Measurements from ENCODE around the gene BCR. TPM values are rescaled to one million over a fixed set of nuclear protein-coding genes. Genes with fewer than 3 reads are reported as not detected.
"Not testable (repeated sequence)": the region's sequence is repeated elsewhere in the genome, so short reads cannot be mapped to it uniquely, and the experiment has no call there.

BCR gene
- total RNA-seq, 3 donors from 2014 or later, result 43.6 to 56.0 (median 49.5) TPM

DNA sequence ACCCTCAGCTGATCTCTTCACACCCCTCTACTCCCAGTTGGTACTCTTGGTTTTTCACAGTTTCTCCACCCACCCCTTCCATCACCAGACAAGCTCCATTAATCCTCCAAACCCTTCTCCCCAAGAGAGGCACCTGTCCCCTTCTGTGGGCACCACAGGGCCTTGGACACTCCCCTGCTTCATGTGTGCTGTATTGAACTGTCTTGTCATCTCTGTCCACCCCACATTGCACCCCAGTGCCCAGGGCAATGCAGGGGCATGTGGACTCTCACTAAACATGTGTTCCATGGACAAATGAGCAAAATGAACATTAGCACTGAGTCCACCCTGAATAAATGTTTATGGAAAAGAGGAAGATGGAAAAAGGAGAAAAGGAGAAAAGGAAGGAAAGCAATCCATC lies 181.4 kb downstream of the BCR start:
- Histone ChIP-seq H3K9me3 (no peaks in the 10 kb centered on the region), H3K4me3 (no peak overlapping the region), H3K36me3 (ENCODE audit: low read depth) (no peaks in the 10 kb centered on the region), H3K4me1 (ENCODE audit: low read depth) (no peaks in the 10 kb centered on the region)
- intact Hi-C loops (cut with DNase I, micrococcal nuclease), result no loop called here
- DNase-seq, result no peak
- TF ChIP-seq, protein P1, sequence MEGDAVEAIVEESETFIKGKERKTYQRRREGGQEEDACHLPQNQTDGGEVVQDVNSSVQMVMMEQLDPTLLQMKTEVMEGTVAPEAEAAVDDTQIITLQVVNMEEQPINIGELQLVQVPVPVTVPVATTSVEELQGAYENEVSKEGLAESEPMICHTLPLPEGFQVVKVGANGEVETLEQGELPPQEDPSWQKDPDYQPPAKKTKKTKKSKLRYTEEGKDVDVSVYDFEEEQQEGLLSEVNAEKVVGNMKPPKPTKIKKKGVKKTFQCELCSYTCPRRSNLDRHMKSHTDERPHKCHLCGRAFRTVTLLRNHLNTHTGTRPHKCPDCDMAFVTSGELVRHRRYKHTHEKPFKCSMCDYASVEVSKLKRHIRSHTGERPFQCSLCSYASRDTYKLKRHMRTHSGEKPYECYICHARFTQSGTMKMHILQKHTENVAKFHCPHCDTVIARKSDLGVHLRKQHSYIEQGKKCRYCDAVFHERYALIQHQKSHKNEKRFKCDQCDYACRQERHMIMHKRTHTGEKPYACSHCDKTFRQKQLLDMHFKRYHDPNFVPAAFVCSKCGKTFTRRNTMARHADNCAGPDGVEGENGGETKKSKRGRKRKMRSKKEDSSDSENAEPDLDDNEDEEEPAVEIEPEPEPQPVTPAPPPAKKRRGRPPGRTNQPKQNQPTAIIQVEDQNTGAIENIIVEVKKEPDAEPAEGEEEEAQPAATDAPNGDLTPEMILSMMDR (IDR thresholded peaks at IDR 0.05), result no peak
- ATAC-seq, result no peak

DNA sequence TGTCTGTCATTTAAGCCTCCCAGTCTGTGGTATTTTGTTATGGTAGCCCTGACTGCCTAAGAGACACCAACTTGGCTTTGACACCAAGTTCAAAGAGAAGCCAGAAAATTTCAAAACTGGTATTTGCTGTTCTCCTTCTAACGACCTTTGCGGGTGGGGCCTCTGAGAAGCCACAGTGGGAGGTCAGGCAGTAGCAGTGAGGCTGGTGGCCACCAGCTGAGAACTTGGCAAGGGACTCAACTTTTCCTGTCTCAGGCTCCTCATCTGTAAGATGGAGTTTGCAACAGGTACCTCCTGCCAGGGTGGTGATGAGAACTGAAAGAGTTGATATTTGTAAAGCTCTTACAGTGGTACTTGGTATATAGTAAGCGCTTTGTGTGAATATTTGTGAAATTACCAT lies 183.4 kb downstream of the BCR start:
- TF ChIP-seq, protein P1 (IDR thresholded peaks at IDR 0.05), result no peak
- Histone ChIP-seq H3K9me3 (no peaks in the 10 kb centered on the region), H3K36me3 (ENCODE audit: low read depth) (no peaks in the 10 kb centered on the region), H3K4me1 (ENCODE audit: low read depth) (no peaks in the 10 kb centered on the region), H3K4me3 (no peak overlapping the region)
- DNase-seq (no peak), ATAC-seq (no peak)
- intact Hi-C loops (cut with DNase I, micrococcal nuclease), result no loop called here

DNA sequence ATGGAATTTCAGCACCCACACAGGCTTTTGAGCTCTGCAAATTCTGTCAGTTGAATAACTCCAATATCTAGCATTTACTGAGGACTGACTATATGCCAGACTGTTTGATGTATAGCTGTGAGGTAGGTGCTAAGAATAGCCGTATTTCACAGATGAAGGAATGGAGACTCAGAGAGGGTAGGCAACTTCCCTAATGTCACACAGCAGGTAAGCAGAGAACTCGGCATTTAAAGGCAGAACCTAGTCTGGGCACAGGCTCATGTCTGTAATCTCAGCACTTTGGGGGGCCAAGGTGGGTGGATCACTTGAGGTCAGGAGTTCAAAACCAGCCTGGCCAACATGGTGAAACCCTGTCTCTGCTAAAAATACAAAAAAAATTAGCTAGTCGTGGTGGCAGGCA lies 184.1 kb downstream of the BCR start:
- intact Hi-C loops (cut with DNase I, micrococcal nuclease), result no loop called here
- ATAC-seq, result no peak
- TF ChIP-seq, protein P1 (IDR thresholded peaks at IDR 0.05), result no peak
- no peak for DNase-seq
- no peaks in the 10 kb centered on the region for H3K9me3 ChIP-seq
- no peaks in the 10 kb centered on the region for H3K4me1 ChIP-seq (ENCODE audit: low read depth)
- H3K4me3 ChIP-seq, result no peak overlapping the region
- no peaks in the 10 kb centered on the region for H3K36me3 ChIP-seq (ENCODE audit: low read depth)

DNA sequence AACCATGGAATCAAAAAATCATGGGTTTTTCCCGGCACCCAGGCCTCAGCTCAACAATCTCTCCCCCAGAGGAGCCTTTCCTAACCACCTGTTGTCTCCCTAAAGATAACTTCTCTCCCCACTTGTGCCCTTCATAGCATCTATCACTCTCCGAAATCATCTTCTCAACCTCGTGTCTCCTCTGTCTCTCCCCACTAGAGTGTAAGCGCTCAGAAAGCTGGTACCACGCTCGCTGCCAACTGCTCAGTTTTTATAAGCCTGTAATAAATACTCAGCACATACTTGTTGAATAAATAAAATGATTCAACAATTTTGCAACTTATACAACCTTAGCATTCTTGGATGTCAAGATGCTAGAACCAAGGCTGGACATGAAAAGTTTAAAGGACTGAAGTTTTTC lies 185.2 kb downstream of the BCR start:
- Histone ChIP-seq H3K36me3 (ENCODE audit: low read depth) (no peaks in the 10 kb centered on the region), H3K4me3 (no peak overlapping the region), H3K9me3 (no peaks in the 10 kb centered on the region), H3K4me1 (ENCODE audit: low read depth) (no peaks in the 10 kb centered on the region)
- intact Hi-C loops (cut with DNase I, micrococcal nuclease), result no loop called here
- DNase-seq (no peak), ATAC-seq (no peak)
- TF ChIP-seq, protein P1 (IDR thresholded peaks at IDR 0.05), result no peak

DNA sequence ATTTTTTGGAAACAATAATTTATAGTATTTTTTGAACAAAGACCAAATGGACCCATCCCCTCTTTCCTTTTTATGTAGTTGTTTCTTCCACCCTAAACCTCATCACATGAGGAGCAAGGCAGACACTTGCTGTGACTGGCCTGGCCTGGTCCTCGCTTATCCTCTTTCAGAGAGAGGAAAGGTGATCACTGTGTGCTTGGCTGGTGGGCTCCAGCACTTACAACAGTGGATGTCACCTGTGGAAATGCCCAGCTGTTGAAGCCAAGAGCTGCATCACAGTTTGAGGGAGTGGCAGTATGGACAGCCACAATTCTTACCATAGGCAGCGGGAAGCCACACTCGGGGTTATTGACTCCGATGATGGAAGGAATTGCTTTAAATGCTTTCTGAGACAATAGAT lies 185.7 kb downstream of the BCR start:
- DNase-seq, result no peak
- Histone ChIP-seq H3K9me3 (no peaks in the 10 kb centered on the region), H3K4me3 (no peak overlapping the region), H3K4me1 (ENCODE audit: low read depth) (no peaks in the 10 kb centered on the region), H3K36me3 (ENCODE audit: low read depth) (no peaks in the 10 kb centered on the region)
- intact Hi-C loops (cut with DNase I, micrococcal nuclease), result no loop called here
- TF ChIP-seq, protein P1 (IDR thresholded peaks at IDR 0.05), result no peak
- no peak for ATAC-seq

DNA sequence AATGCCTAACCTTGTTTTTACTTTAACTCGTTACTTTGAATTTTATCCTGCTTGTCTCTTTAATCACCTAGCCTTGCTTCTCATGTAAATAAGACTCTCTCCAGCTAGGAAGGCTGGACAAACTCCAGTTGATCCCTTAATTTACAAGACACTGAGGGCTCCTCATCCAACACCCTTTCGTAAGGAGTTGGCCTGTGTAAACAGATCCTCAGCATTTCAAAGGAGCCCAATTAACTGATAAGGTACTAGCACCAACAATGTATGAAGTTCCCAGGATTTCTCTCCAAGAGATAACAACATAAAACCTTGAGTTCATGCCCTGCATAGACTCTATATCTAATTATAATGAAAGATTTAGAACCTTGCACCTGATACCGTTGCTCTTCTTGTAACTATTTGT lies 186.9 kb downstream of the BCR start:
- intact Hi-C loops (cut with DNase I, micrococcal nuclease); ATAC-seq; H3K36me3 ChIP-seq (ENCODE audit: low read depth); H3K9me3 ChIP-seq; DNase-seq; H3K4me3 ChIP-seq; H3K4me1 ChIP-seq (ENCODE audit: low read depth): not testable (repeated sequence)

Other genes with a start within 250 kb of the BCR start
- 10 to 100 TPM in 1 of 3 donors, 1 to 10 TPM in 1, under 1 TPM in 1; 0.96 to 25.1 (median 1.7) TPM for gene GNAZ, start 110.0 kb upstream of the BCR start, total RNA-seq
- under 1 TPM in 2 of 3 donors, not detected in 1; 0.54 to 0.58 TPM for gene RSPH14, start 38.5 kb upstream of the BCR start, total RNA-seq
- gene RAB36, start 35.0 kb upstream of the BCR start, total RNA-seq, result 1 to 10 TPM; 1.0 to 6.4 (median 1.2) TPM

All from mucosa of descending colon (tissue), 3 donors.